Limb (tissue), 2 donors: ENCODE measurements around the gene RPL29.
A peak's percentile ranks its signal among the peaks of the same experiment; 100 is the strongest.

Experiments
- DNase-seq, 2 donors: peaks; one replicate each; pipeline ENCODE4 v3.0.0-alpha.2; 2016; ENCODE audit errors: extremely low spot score in 2 of 2

RPL29 gene

GRCh38 chr3:51947215-51947900 lies 48.3 kb downstream of the RPL29 start:
- peak in 1 of 2 donors; percentile 18 for DNase-seq

GRCh38 chr3:51946796-51947195 lies 48.9 kb downstream of the RPL29 start:
- peak in 1 of 2 donors; percentile 14 for DNase-seq

- DNase-seq: peak in 1 of 2 donors; percentile 17
Observed at GRCh38 chr3:51945926-51946705, 49.6 kb downstream of the RPL29 start.

GRCh38 chr3:51945031-51945840 lies 50.5 kb downstream of the RPL29 start:
- DNase-seq: peak in 1 of 2 donors; percentile 23

GRCh38 chr3:51944451-51945021 lies 51.2 kb downstream of the RPL29 start:
- peak in 1 of 2 donors; percentile 16 for DNase-seq
